HUES48 (cell line): ENCODE data around the gene PDZRN3.

Experiments
- H3K27ac ChIP-seq: one replicate; pipeline ENCODE4 v1.7.0; 2013; ENCODE audit warnings: low read depth, low read length, inconsistent platforms
- H3K27me3 ChIP-seq: 2 replicates; pipeline ENCODE4 v1.6.1; 2013; ENCODE audit warnings: mild to moderate bottlenecking, low read length; ENCODE audit not compliant: control insufficient read depth, insufficient read depth
- H3K36me3 ChIP-seq: 2 replicates; pipeline ENCODE4 v1.6.1; 2013; ENCODE audit warnings: low read length; ENCODE audit not compliant: control insufficient read depth, insufficient read depth
- H3K4me1 ChIP-seq: 2 replicates; pipeline ENCODE4 v1.6.1; 2013; ENCODE audit warnings: mild to moderate bottlenecking, low read length; ENCODE audit not compliant: control insufficient read depth, insufficient read depth
- H3K4me3 ChIP-seq: 2 replicates; pipeline ENCODE4 v1.5.1; 2013; ENCODE audit warnings: mild to moderate bottlenecking, low read depth, low read length
- H3K9ac ChIP-seq: 2 replicates; pipeline ENCODE4 v1.6.1; 2013; ENCODE audit warnings: mild to moderate bottlenecking, low read depth, low read length, moderate library complexity
- H3K9me3 ChIP-seq: 2 replicates; pipeline ENCODE4 v1.6.1; 2013; ENCODE audit warnings: low read length; ENCODE audit not compliant: control insufficient read depth, insufficient read depth

Gene PDZRN3

DNA sequence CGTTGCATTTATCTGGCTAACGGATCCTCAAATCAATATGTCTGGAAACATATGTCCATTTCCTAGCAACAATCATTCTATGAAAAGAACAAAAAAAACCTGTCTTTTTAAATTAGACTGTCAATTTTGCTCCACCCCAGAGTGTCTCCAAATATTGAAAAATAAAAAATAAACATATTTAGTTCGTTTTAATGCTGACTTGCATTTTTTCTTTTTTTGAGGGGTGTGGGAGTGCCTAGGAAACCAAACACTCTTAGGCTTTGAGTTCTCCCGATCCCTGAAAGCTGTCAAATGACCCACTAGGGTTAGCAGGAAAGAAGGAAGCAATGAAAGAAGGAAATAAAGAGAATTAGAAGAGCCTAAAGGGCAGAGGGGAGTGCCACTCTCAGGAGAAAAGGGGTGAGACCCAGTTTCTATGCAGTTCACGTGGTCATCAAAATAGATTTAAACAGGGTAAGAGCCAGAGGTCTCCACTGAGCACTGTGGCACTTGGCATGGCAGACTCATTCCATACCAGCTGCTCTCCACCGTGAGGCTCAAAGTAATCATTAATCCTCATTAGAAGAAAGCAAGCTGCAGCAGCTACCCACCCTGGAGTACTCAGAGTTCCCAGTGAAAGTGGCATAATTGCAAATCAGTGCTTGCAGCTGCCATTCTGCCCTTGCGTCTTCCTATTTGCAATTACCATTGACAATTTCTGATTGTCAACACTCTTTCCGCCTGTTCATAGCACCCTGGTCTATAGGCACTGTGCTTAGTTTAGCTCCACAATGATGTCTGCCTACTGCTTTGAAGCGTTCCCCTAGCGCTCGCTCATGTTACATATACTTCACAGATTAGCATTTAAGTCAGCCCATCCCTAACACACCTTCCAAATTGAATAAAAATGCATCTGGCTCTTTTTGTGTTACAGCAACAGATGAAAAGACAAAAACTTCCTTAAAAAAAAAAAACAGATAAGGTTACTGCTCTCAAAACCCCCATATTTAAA, 32.3 kb downstream of the PDZRN3 start:
- Histone ChIP-seq H3K4me1 (0 out of 2 replicates have a peak, but pooled peaks cover 8% of the 10 kb centered on the region), H3K9me3 (no peaks in the 10 kb centered on the region), H3K4me3 (no peak overlapping the region), H3K9ac (no peak overlapping the region), H3K27me3 (peaks cover 44% of the 10 kb centered on the region), H3K27ac (no peak overlapping the region), H3K36me3 (no peaks in the 10 kb centered on the region)

DNA sequence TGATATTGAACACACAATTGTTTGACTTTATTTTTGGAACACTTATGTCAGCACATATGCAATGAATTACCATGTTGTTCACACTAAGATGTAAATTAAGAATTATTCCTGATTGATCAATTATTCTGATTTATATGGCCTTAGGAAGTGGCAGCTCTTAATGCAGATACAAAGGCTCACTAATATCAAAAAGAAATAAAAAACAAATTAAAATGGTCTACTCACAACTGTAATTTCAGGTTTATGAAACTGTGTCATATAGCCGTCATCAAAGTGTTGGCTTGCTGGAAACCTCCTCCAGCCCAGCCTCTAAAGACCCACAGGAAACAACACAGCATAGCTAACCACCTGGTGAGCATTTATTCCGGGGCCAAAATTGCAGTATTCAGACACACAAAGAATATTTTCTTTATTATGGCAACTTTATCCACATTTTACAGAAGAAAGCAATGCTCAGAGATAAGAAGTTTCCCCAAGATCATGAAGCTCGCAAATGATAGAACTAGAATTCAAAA, 33.4 kb downstream of the PDZRN3 start:
- H3K27ac ChIP-seq: no peak overlapping the region
- H3K36me3 ChIP-seq: no peaks in the 10 kb centered on the region
- H3K9ac ChIP-seq: no peak overlapping the region
- no peak overlapping the region for H3K4me3 ChIP-seq
- no peaks in the 10 kb centered on the region for H3K9me3 ChIP-seq
- H3K27me3 ChIP-seq: peaks cover 44% of the 10 kb centered on the region
- H3K4me1 ChIP-seq: 0 out of 2 replicates have a peak, but pooled peaks cover 8% of the 10 kb centered on the region

GRCh38 chr3:73586628-73587027, 38.1 kb downstream of the PDZRN3 start:
- Histone ChIP-seq H3K27me3 (peaks cover 34% of the 10 kb centered on the region), H3K9me3 (no peaks in the 10 kb centered on the region), H3K4me3 (no peak overlapping the region), H3K9ac (no peak overlapping the region), H3K36me3 (no peaks in the 10 kb centered on the region), H3K4me1 (0 out of 2 replicates have a peak, but pooled peaks cover 5% of the 10 kb centered on the region), H3K27ac (no peak overlapping the region)

- peaks cover 30% of the 10 kb centered on the region for H3K27me3 ChIP-seq
- 0 out of 2 replicates have a peak, but pooled peaks cover 5% of the 10 kb centered on the region for H3K4me1 ChIP-seq
- H3K9me3 ChIP-seq: no peaks in the 10 kb centered on the region
- H3K4me3 ChIP-seq: no peak overlapping the region
- H3K27ac ChIP-seq: no peak overlapping the region
- H3K36me3 ChIP-seq: no peaks in the 10 kb centered on the region
- H3K9ac ChIP-seq: no peak overlapping the region
Observed at GRCh38 chr3:73586190-73586589, 38.6 kb downstream of the PDZRN3 start.

DNA sequence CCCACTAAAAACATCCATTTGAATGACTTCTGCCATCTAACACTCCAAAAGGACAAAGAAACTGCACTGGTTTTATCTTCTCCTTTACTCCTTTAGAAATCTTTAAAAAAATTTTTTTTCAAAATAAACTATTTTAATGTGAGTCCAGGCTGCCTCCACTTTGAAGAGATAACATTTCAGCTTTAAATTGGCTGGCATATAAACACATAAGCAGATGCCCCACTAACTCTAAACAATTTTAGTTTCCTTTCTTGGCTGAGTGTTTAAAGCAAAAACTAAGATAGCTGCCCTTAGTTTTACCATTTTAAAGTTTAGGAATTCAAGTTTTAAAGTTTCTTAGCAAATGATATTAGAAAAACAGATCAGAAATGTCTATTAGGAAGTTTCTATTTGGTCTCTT, 39.9 kb downstream of the PDZRN3 start:
- no peaks in the 10 kb centered on the region for H3K36me3 ChIP-seq
- H3K4me1 ChIP-seq: no peaks in the 10 kb centered on the region
- H3K27ac ChIP-seq: no peak overlapping the region
- no peaks in the 10 kb centered on the region for H3K9me3 ChIP-seq
- peaks cover 17% of the 10 kb centered on the region for H3K27me3 ChIP-seq
- no peak overlapping the region for H3K9ac ChIP-seq
- H3K4me3 ChIP-seq: no peak overlapping the region

GRCh38 chr3:73582535-73582934, 42.2 kb downstream of the PDZRN3 start:
- Histone ChIP-seq H3K36me3 (no peaks in the 10 kb centered on the region), H3K27ac (no peak overlapping the region), H3K4me3 (no peak overlapping the region), H3K9ac (no peak overlapping the region), H3K4me1 (no peaks in the 10 kb centered on the region), H3K27me3 (no peaks in the 10 kb centered on the region; the same call in 1 of the 2 replicates), H3K9me3 (no peaks in the 10 kb centered on the region)

- Histone ChIP-seq H3K4me3 (no peak overlapping the region), H3K27ac (no peak overlapping the region), H3K4me1 (no peaks in the 10 kb centered on the region), H3K36me3 (no peaks in the 10 kb centered on the region), H3K9ac (no peak overlapping the region), H3K9me3 (no peaks in the 10 kb centered on the region), H3K27me3 (no peaks in the 10 kb centered on the region)
Observed at GRCh38 chr3:73581134-73581846, 43.5 kb downstream of the PDZRN3 start.

DNA sequence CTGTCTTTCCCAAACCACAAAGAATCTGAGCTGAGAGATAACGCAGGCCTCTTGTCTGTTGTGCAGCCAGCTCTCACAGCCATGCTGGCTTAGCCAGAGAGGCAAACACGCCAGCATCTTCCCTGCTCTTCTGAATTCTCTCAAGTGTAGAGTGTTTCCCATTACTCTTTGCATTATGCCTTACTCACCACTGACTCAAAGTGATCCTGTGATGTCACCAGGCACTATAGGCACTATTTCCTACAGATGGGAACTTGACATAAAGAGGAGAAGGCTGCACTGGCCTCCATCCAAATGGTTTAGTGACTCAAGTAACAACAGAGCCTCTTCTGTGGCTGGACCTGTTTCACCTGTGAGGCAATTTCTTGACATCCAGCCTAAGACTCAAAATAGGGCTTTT, 44.4 kb downstream of the PDZRN3 start:
- no peaks in the 10 kb centered on the region for H3K9me3 ChIP-seq
- no peaks in the 10 kb centered on the region for H3K36me3 ChIP-seq
- H3K27ac ChIP-seq: no peak overlapping the region
- H3K9ac ChIP-seq: no peak overlapping the region
- no peaks in the 10 kb centered on the region for H3K4me1 ChIP-seq
- H3K27me3 ChIP-seq: no peaks in the 10 kb centered on the region
- H3K4me3 ChIP-seq: no peak overlapping the region

GRCh38 chr3:73577704-73578103, 47.0 kb downstream of the PDZRN3 start:
- H3K9ac ChIP-seq: no peak overlapping the region
- H3K27me3 ChIP-seq: no peaks in the 10 kb centered on the region
- no peak overlapping the region for H3K4me3 ChIP-seq
- no peaks in the 10 kb centered on the region for H3K9me3 ChIP-seq
- no peaks in the 10 kb centered on the region for H3K36me3 ChIP-seq
- H3K4me1 ChIP-seq: no peaks in the 10 kb centered on the region
- H3K27ac ChIP-seq: no peak overlapping the region

DNA sequence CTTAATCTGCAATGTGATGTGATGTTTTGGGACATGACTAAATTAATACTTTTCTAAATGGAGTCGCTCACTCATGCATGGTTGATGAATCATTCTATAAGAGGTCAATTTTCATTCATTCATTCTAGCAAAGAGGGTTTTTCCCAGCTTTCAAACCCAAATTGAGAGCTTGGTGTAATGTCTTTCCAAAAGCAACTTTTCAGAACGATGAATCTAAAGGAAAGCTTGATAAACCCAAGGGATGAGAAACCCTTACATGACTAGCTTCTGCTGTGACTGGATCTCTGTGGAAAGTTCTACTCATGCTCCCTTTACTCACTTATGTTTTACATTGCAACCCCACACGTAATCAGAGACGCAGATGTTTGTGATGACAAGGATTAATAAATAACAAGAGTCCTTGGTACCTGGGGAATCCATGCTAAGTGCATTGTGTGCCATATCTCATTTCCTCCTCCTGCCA, 47.7 kb downstream of the PDZRN3 start:
- Histone ChIP-seq H3K36me3 (no peaks in the 10 kb centered on the region), H3K27ac (no peak overlapping the region), H3K4me1 (no peaks in the 10 kb centered on the region), H3K4me3 (no peak overlapping the region), H3K27me3 (no peaks in the 10 kb centered on the region), H3K9ac (no peak overlapping the region), H3K9me3 (no peaks in the 10 kb centered on the region)

GRCh38 chr3:73575953-73576352, 48.8 kb downstream of the PDZRN3 start:
- no peaks in the 10 kb centered on the region for H3K9me3 ChIP-seq
- H3K27ac ChIP-seq: no peak overlapping the region
- H3K36me3 ChIP-seq: no peaks in the 10 kb centered on the region
- H3K4me1 ChIP-seq: no peaks in the 10 kb centered on the region
- H3K27me3 ChIP-seq: no peaks in the 10 kb centered on the region
- no peak overlapping the region for H3K9ac ChIP-seq
- no peak overlapping the region for H3K4me3 ChIP-seq
